Body of pancreas (tissue), 4 donors: ENCODE data around the gene LIMK1. TPM values are rescaled to one million over a fixed set of nuclear protein-coding genes. Genes with fewer than 3 reads are reported as not detected.
A peak's percentile ranks its signal among the peaks of the same experiment; 100 is the strongest.

Source experiments
- ATAC-seq: fragments of 150-250 bp; one replicate; pipeline ENCODE4 v1.9.1; 2016
- DNase-seq, 4 donors: peaks; one replicate each; pipeline ENCODE4 v3.0.0-alpha.2; 2019
- H3K27ac ChIP-seq, 4 donors: fragments of 200-600 bp; sonication (generic); 1 replicate in 3 of 4; 2 replicates in 1 of 4; pipeline versions ENCODE4 v1.5.1 to v1.6.1; 2016 to 2019; ENCODE audit warnings: mild to moderate bottlenecking in 1 of 4, mixed read lengths in 1 of 4, moderate library complexity in 1 of 4
- H3K27me3 ChIP-seq, 2 donors: fragments of 200-600 bp; sonication (generic); one replicate each; pipeline ENCODE4 v1.6.0; 2016; ENCODE audit warnings: mild to moderate bottlenecking in 1 of 2
- H3K36me3 ChIP-seq, 2 donors: fragments of 200-600 bp; sonication (generic); replicated peaks in 1 of 2; 2 replicates each; pipeline ENCODE4 v1.5.1; 2016; ENCODE audit warnings: low read depth in 2 of 2; ENCODE audit not compliant: insufficient read depth in 1 of 2
- H3K4me1 ChIP-seq: fragments of 200-600 bp; sonication (generic); one replicate; pipeline ENCODE4 v1.6.0; 2016
- H3K4me3 ChIP-seq, 2 donors: fragments of 200-600 bp; sonication (generic); 1 replicate in 1 of 2; 2 replicates in 1 of 2; pipeline ENCODE4 v1.5.1; 2016 to 2019
- H3K9me3 ChIP-seq, 3 donors: fragments of 200-600 bp; sonication (generic); 1 replicate in 2 of 3; 2 replicates in 1 of 3; pipeline ENCODE4 v1.5.1; 2016
- CTCF ChIP-seq, 7 experiments: fragments of 450-650 bp in 4 of 7; fragments of 200-600 bp in 3 of 7; sonication (generic) in 3 of 7; IDR thresholded peaks; one replicate each; pipeline ENCODE4 v1.5.1; 2016 to 2019; ENCODE audit warnings: antibody characterized with exemption in 7 of 7
- POLR2A ChIP-seq, 3 donors: fragments of 450-650 bp; IDR thresholded peaks; one replicate each; pipeline ENCODE4 v1.6.1; 2016; ENCODE audit warnings: antibody characterized with exemption in 3 of 3, mild to moderate bottlenecking in 2 of 3
- WGBS, 2 donors: methylation state at CpG; one replicate each; pipeline ENCODE4 v1.1.5; 2017; 5-methylcytosine and 5-hydroxymethylcytosine counted together
- intact Hi-C: fragments of 100-400 bp; cut with DNase I; formaldehyde crosslinking; loops from one replicate; pipeline ENCODE4 v1.15.1; 2023
- total RNA-seq, 2 donors: library from RNA; depleted of rRNA; stranded (reverse); fragments of >200 nt; gene quantifications; one replicate each; pipeline ENCODE4 v1.1.0, GENCODE V29; 2016

LIMK1 gene
- total RNA-seq, 2 donors from 2014 or later = 10.1 to 27.4 TPM

GRCh38 chr7:74138945-74139843 is 55.6 kb downstream of the LIMK1 start:
- intact Hi-C loops = no loop called here
- DNase-seq (peak in 2 of 4 donors; percentile 20 to 31), ATAC-seq (no peak)
- H3K9me3 ChIP-seq = no peaks in the 10 kb centered on the region
- no peak overlapping the region for H3K27ac ChIP-seq
- H3K36me3 ChIP-seq = no peaks in the 10 kb centered on the region
- H3K27me3 ChIP-seq = no peaks in the 10 kb centered on the region
- 80 to 81% methylated on average over 14 to 16 of the region's 16 CpGs for WGBS, 2 donors
- H3K4me3 ChIP-seq = no peak overlapping the region
- no peaks in the 10 kb centered on the region for H3K4me1 ChIP-seq
- TF ChIP-seq CTCF (IDR thresholded peaks at IDR 0.05) (no peak), POLR2A (IDR thresholded peaks at IDR 0.05) (no peak)

- 60 to 75% methylated on average over 1 of the region's 1 CpG for WGBS, 2 donors
- Histone ChIP-seq H3K27ac (no peak overlapping the region), H3K4me3 (no peak overlapping the region), H3K36me3 (no peaks in the 10 kb centered on the region), H3K9me3 (no peaks in the 10 kb centered on the region), H3K27me3 (no peaks in the 10 kb centered on the region), H3K4me1 (no peaks in the 10 kb centered on the region)
- intact Hi-C loops = no loop called here
- ATAC-seq (no peak), DNase-seq (no peak)
- TF ChIP-seq CTCF (IDR thresholded peaks at IDR 0.05) (no peak), POLR2A (IDR thresholded peaks at IDR 0.05) (no peak)
Measured at GRCh38 chr7:74141705-74142104, 58.1 kb downstream of the LIMK1 start.

GRCh38 chr7:74143383-74143782 is 59.8 kb downstream of the LIMK1 start:
- Histone ChIP-seq H3K27me3 (no peaks in the 10 kb centered on the region), H3K4me1 (no peaks in the 10 kb centered on the region), H3K36me3 (no peaks in the 10 kb centered on the region), H3K9me3 (no peaks in the 10 kb centered on the region), H3K4me3 (no peak overlapping the region), H3K27ac (no peak overlapping the region)
- no peak for DNase-seq
- intact Hi-C loops = no loop called here
- TF ChIP-seq POLR2A (IDR thresholded peaks at IDR 0.05) (no peak), CTCF (IDR thresholded peaks at IDR 0.05) (no peak)
- WGBS, 2 donors = 72 to 73% methylated on average over 6 of the region's 6 CpGs
- ATAC-seq = no peak

GRCh38 chr7:74148491-74148890 is 64.9 kb downstream of the LIMK1 start:
- intact Hi-C loops = no loop called here
- WGBS, 2 donors = 92 to 100% methylated on average over 1 of the region's 1 CpG

More at GRCh38 chr7:74148491-74148890, 64.9 kb downstream of the LIMK1 start:
- ATAC-seq = no peak
- no peaks in the 10 kb centered on the region for H3K4me1 ChIP-seq
- no peaks in the 10 kb centered on the region for H3K27me3 ChIP-seq
- no peak overlapping the region for H3K27ac ChIP-seq
- TF ChIP-seq CTCF (IDR thresholded peaks at IDR 0.05) = no peak
- no peak for TF ChIP-seq POLR2A (IDR thresholded peaks at IDR 0.05)
- DNase-seq = no peak
- H3K36me3 ChIP-seq = no peaks in the 10 kb centered on the region
- no peak overlapping the region for H3K4me3 ChIP-seq
- H3K9me3 ChIP-seq = no peaks in the 10 kb centered on the region
